HepG2 (cell line): ENCODE measurements around the gene CREG2. TPM values are rescaled to one million over a fixed set of nuclear protein-coding genes. Genes with fewer than 3 reads are reported as not detected.

Source experiments
- ATAC-seq: fragments of 200-7000 bp; cut with Tn5 transposase; 3 replicates; pipeline ENCODE4 v1.9.1; 2020; ENCODE audit warnings: mild to moderate bottlenecking, moderate library complexity
- BruUV-seq: library from RNA; stranded (reverse); fragments of 400-500 nt; replicated peaks from 2 replicates; lab custom pipeline; 2021; lab: Mats Ljungman, UMichigan
- CTCF ChIA-PET: fragments of 300-600 bp; formaldehyde crosslinking; extraction: SDS; loops from one replicate; lab custom pipeline; 2021; ENCODE audit warnings: low total read pairs, inconsistent platforms, low intra/inter-chr PET ratio; lab: Yijun Ruan, JAX
- POLR2A ChIA-PET: fragments of 350-600 bp; sonication (Branson Sonifier 250); formaldehyde crosslinking; loops from one replicate; lab custom pipeline; 2020; ENCODE audit warnings: antibody characterized with exemption, inconsistent platforms; lab: Yijun Ruan, JAX
- DNase-seq: peaks from one replicate; pipeline ENCODE4 v3.0.0-alpha.2; 2015; ENCODE audit warnings: low spot score
- FAIRE-seq: peaks from 3 replicates; lab custom pipeline; 2011; peaks lifted over from hg19 to GRCh38; lab: Jason Lieb, UNC
- H2AFZ ChIP-seq: one replicate; pipeline ENCODE4 v1.6.1; 2011; ENCODE audit warnings: low read length, inconsistent platforms
- H3K27ac ChIP-seq: fragments of 300-600 bp; 3 replicates; pipeline ENCODE4 v1.8.0; 2011; ENCODE audit warnings: mixed run types, mild to moderate bottlenecking, mixed read lengths, low read length, inconsistent platforms; ENCODE audit not compliant: insufficient read depth; ENCODE audit errors: extremely low read length
- H3K27me3 ChIP-seq, 2 experiments: fragments of 200-600 bp in 1 of 2; 2 replicates in 1 of 2; 3 replicates in 1 of 2; pipeline versions ENCODE4 v1.6.0 to v1.8.0; 2011; ENCODE audit warnings: low read length in 2 of 2, mild to moderate bottlenecking in 2 of 2, moderate library complexity in 2 of 2, inconsistent platforms in 1 of 2; ENCODE audit not compliant: insufficient read depth in 2 of 2, control insufficient read depth in 1 of 2
- H3K36me3 ChIP-seq, 2 experiments: fragments of 200-600 bp in 1 of 2; replicated peaks in 1 of 2; 2 replicates in 1 of 2; 3 replicates in 1 of 2; pipeline versions ENCODE4 v1.5.1 to v1.8.0; 2011; ENCODE audit warnings: low read length in 2 of 2, inconsistent platforms in 1 of 2; ENCODE audit not compliant: insufficient read depth in 2 of 2, control insufficient read depth in 1 of 2
- H3K4me1 ChIP-seq: 2 replicates; pipeline ENCODE4 v1.5.1; 2012; ENCODE audit warnings: low read length, inconsistent platforms; ENCODE audit not compliant: insufficient read depth
- H3K4me2 ChIP-seq: 2 replicates; pipeline ENCODE4 v1.6.0; 2011; ENCODE audit warnings: low read depth, low read length, inconsistent platforms
- H3K4me3 ChIP-seq, 3 experiments: fragments of 200-600 bp in 1 of 3; sonication (generic), shearing (Covaris generic) in 1 of 3; replicated peaks in 1 of 3; 2 replicates each; pipeline ENCODE4 v1.5.1; 2011 to 2016; ENCODE audit warnings: low read length in 3 of 3, inconsistent platforms in 2 of 3, low read depth in 2 of 3, mild to moderate bottlenecking in 2 of 3, control low read depth in 1 of 3, mixed read lengths in 1 of 3; ENCODE audit not compliant: insufficient read depth in 1 of 3
- H3K79me2 ChIP-seq: one replicate; pipeline ENCODE4 v1.6.1; 2011; ENCODE audit warnings: low read length, inconsistent platforms; ENCODE audit not compliant: insufficient read depth
- H3K9ac ChIP-seq: 2 replicates; pipeline ENCODE4 v1.6.0; 2011; ENCODE audit warnings: mild to moderate bottlenecking, low read depth, low read length, inconsistent platforms; ENCODE audit not compliant: insufficient read depth
- H3K9me3 ChIP-seq: 2 replicates; pipeline ENCODE4 v1.5.1; 2012; ENCODE audit warnings: mild to moderate bottlenecking, low read length
- H4K20me1 ChIP-seq: 2 replicates; pipeline ENCODE4 v1.6.0; 2011; ENCODE audit warnings: inconsistent platforms, mild to moderate bottlenecking, low read length, moderate library complexity; ENCODE audit not compliant: insufficient read depth
- KLF11 ChIP-seq: IDR thresholded peaks from 2 replicates; pipeline ENCODE4 v1.6.1; 2016; ENCODE audit warnings: missing compliant biosample characterization
- LRRFIP1 ChIP-seq: sonication (generic); formaldehyde crosslinking; conservative IDR thresholded peaks from 2 replicates; pipeline ENCODE4 v1.4.0; 2020; ENCODE audit warnings: missing genetic modification reagents
- MED13 ChIP-seq: sonication (generic); formaldehyde crosslinking; IDR thresholded peaks from 2 replicates; pipeline ENCODE4 v1.5.0; 2020; ENCODE audit warnings: missing genetic modification reagents
- NONO ChIP-seq, 2 experiments: fragments of 450-650 bp in 1 of 2; sonication (generic) in 1 of 2; formaldehyde crosslinking in 1 of 2; IDR thresholded peaks in 1 of 2; conservative IDR thresholded peaks in 1 of 2; 2 replicates each; pipeline versions ENCODE4 v1.6.1 to v1.8.0; 2017 to 2022; ENCODE audit warnings: mild to moderate bottlenecking in 1 of 2, missing genetic modification reagents in 1 of 2, moderate library complexity in 1 of 2
- PAF1 ChIP-seq: IDR thresholded peaks from 2 replicates; pipeline ENCODE4 v1.6.1; 2016; ENCODE audit warnings: missing genetic modification reagents, missing compliant biosample characterization
- RNF219 ChIP-seq: sonication (generic); formaldehyde crosslinking; IDR thresholded peaks from 2 replicates; pipeline ENCODE4 v1.5.0; 2020; ENCODE audit warnings: mild to moderate bottlenecking, missing genetic modification reagents
- TFE3 ChIP-seq: IDR thresholded peaks from 2 replicates; pipeline ENCODE4 v1.6.1; 2016
- ZMYM4 ChIP-seq: sonication (generic); formaldehyde crosslinking; IDR thresholded peaks from 2 replicates; pipeline ENCODE4 v1.8.1; 2023; ENCODE audit warnings: mild to moderate bottlenecking, missing genetic modification reagents
- ZNF136 ChIP-seq: sonication (generic); formaldehyde crosslinking; IDR thresholded peaks from 2 replicates; pipeline ENCODE4 v1.8.1; 2022; ENCODE audit warnings: low read depth, mild to moderate bottlenecking, moderate library complexity, missing genetic modification reagents
- ZNF207 ChIP-seq: fragments of 450-650 bp; IDR thresholded peaks from 2 replicates; pipeline ENCODE4 v1.6.1; 2016; ENCODE audit warnings: antibody characterized with exemption, borderline replicate concordance
- ZNF383 ChIP-seq: sonication (generic); formaldehyde crosslinking; IDR thresholded peaks from 2 replicates; pipeline ENCODE4 v1.4.0; 2020; ENCODE audit warnings: missing genetic modification reagents, mild to moderate bottlenecking, borderline replicate concordance
- ZNF879 ChIP-seq: sonication (generic); formaldehyde crosslinking; IDR thresholded peaks from 2 replicates; pipeline ENCODE4 v1.8.1; 2023; ENCODE audit warnings: missing genetic modification reagents
- ZNF883 ChIP-seq: sonication (generic); formaldehyde crosslinking; IDR thresholded peaks from 2 replicates; pipeline ENCODE4 v1.5.1; 2020; ENCODE audit warnings: mild to moderate bottlenecking, missing genetic modification reagents; ENCODE audit errors: not compliant biosample characterization
- in situ Hi-C: cut with HindIII; loops from 2 replicates; pipeline ENCODE4 v1.10.0; 2017; ENCODE audit warnings: low pct_unique_long_range_greater_than_20kb; ENCODE audit not compliant: extremely low pct_ligation_motif_present
- intact Hi-C: fragments of 100-400 bp; cut with micrococcal nuclease; formaldehyde crosslinking; loops from one replicate; pipeline ENCODE4 v1.10.0; 2022; ENCODE audit not compliant: unreplicated experiment
- polyA plus RNA-seq, 8 experiments: library from polyadenylated mRNA; depleted of rRNA in 3 of 8; stranded (reverse) in 7 of 8; unstranded in 1 of 8; fragments of >200 nt; fragmentation: Illumina TruSeq in 4 of 8; extraction: Trizol in 4 of 8; gene quantifications; 2 replicates each; pipeline versions ENCODE4 v1.2.1 to v1.2.3, GENCODE V29; 2011 to 2016; ENCODE audit warnings: low read depth in 4 of 8, missing spikeins in 1 of 8, mixed read lengths in 1 of 8; ENCODE audit not compliant: insufficient read depth in 1 of 8
- total RNA-seq, 5 experiments: library from RNA; depleted of rRNA; stranded (reverse); fragments of >200 nt; fragmentation: Illumina TruSeq; extraction: Trizol; gene quantifications; 2 replicates each; pipeline ENCODE4 v1.2.3, GENCODE V29; 2016; ENCODE audit warnings: low read depth in 1 of 5

The CREG2 gene
- total and polyA plus RNA-seq, 2 of the 13 experiments (the other 11 are each of a cell fraction or from before 2014, with no cell fraction given) = 0.18 to 0.26 TPM

- Histone ChIP-seq H3K9ac (no peak overlapping the region), H3K9me3 (no peaks in the 10 kb centered on the region), H3K4me2 (peak overlapping the region; percentile 59), H3K27ac (no peak overlapping the region), H3K4me3 (peak overlapping the region in 1 of 3 experiments; percentile 30; a peak in 1 of 6 replicates), H3K79me2 (no peaks in the 10 kb centered on the region), H2AFZ (no peak overlapping the region), H3K36me3 (no peaks in the 10 kb centered on the region), H3K4me1 (peaks cover 18% of the 10 kb centered on the region), H4K20me1 (no peaks in the 10 kb centered on the region), H3K27me3 (peaks cover 0 to 8% of the 10 kb centered on the region in 2 experiments; a peak in 3 of 5 replicates)
- intact Hi-C loops (no loop called here), in situ Hi-C loops (no loop called here)
- no peak for FAIRE-seq
- TF ChIP-seq ZNF383 (CRISPR knock-in tag) (no peak), ZNF883 (CRISPR knock-in tag) (no peak), ZMYM4 (CRISPR knock-in tag) (no peak), ZNF136 (CRISPR knock-in tag) (no peak), ZNF879 (CRISPR knock-in tag) (no peak), PAF1 (CRISPR knock-in tag) (no peak), ZNF207 (no peak), KLF11 (CRISPR knock-in tag) (no peak), NONO (IDR thresholded peaks at IDR 0.05) (no peak), NONO (CRISPR knock-in tag; conservative IDR thresholded peaks at IDR 0.05) (no peak), MED13 (CRISPR knock-in tag) (no peak), LRRFIP1 (CRISPR knock-in tag) (no peak), RNF219 (CRISPR knock-in tag) (no peak), TFE3 (CRISPR knock-in tag) (no peak)
- DNase-seq = no peak
- no TSS peak for BruUV-seq
- POLR2A ChIA-PET = interaction anchor here (0.7 kb wide), 1 partner anchor 49 kb away, joined by 3 read pairs; the partner anchor contains the start of gene RNF149
- ATAC-seq = no peak
- CTCF ChIA-PET = no interaction called here
These were observed 29.9 kb downstream of the CREG2 start for GRCh38 chr2:101357376-101357775.
